Measurements from ENCODE around the gene OPRPN. TPM values are rescaled to one million over a fixed set of nuclear protein-coding genes. Genes with fewer than 3 reads are reported as not detected.

The OPRPN gene
- total and polyA plus RNA-seq, 4 donors = 0.42 TPM; not detected in 3

DNA sequence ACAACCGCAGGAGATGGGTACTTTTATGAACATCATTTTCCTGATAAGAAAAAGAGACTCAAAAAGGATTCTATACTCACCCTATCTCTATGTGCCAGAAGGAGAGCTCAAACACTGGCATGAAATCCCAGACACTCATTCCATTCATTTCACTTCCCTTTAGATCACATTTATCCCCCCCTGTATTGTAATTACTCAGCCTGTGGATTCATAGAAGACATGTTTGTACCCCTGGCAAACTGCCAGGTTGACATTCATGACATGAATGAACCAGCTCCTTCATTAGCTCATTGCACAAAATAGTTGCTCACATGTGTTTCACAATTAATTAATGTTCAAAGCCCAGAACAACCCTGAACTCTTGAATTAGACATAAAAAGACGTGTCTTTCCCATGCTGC, 32.3 kb upstream of the OPRPN start:
- Histone ChIP-seq H3K4me3 (ENCODE audit: low read depth in 1 of 3, low read length in 3 of 3) (no peak overlapping the region), H3K36me3 (ENCODE audit: control insufficient read depth in 4 of 4, insufficient read depth in 3 of 4, low read depth in 1 of 4, low read length in 3 of 4) (no peaks in the 10 kb centered on the region), H3K4me1 (ENCODE audit: control insufficient read depth in 4 of 4, insufficient read depth in 4 of 4, low read length in 3 of 4) (no peaks in the 10 kb centered on the region), H3K27me3 (ENCODE audit: control insufficient read depth in 4 of 4, insufficient read depth in 4 of 4, low read length in 3 of 4) (no peaks in the 10 kb centered on the region), H3K27ac (ENCODE audit: low read depth in 1 of 2, low read length in 2 of 2) (no peak overlapping the region), H3K9ac (ENCODE audit: low read depth in 1 of 2, low read length in 2 of 2) (no peak overlapping the region), H3K9me3 (ENCODE audit: control insufficient read depth in 4 of 4, low read length in 3 of 4) (no peaks in the 10 kb centered on the region)
- TF ChIP-seq RAD21 (IDR thresholded peaks at IDR 0.05) (no peak), RXRA (IDR thresholded peaks at IDR 0.05) (no peak), FOXA1 (IDR thresholded peaks at IDR 0.05) (no peak), HNF4G (IDR thresholded peaks at IDR 0.05) (no peak), TAF1 (conservative IDR thresholded peaks at IDR 0.05) (no peak), FOXA2 (IDR thresholded peaks at IDR 0.05) (no peak), JUND (IDR thresholded peaks at IDR 0.05) (no peak), HNF4A (conservative IDR thresholded peaks at IDR 0.05) (no peak), EGR1 (IDR thresholded peaks at IDR 0.05; ENCODE audit: low read depth in 2 of 2) (no peak), NR2F2 (IDR thresholded peaks at IDR 0.05) (no peak), YY1 (IDR thresholded peaks at IDR 0.05) (no peak), SP1 (IDR thresholded peaks at IDR 0.05) (no peak)
- TF ChIP-seq, protein P1, sequence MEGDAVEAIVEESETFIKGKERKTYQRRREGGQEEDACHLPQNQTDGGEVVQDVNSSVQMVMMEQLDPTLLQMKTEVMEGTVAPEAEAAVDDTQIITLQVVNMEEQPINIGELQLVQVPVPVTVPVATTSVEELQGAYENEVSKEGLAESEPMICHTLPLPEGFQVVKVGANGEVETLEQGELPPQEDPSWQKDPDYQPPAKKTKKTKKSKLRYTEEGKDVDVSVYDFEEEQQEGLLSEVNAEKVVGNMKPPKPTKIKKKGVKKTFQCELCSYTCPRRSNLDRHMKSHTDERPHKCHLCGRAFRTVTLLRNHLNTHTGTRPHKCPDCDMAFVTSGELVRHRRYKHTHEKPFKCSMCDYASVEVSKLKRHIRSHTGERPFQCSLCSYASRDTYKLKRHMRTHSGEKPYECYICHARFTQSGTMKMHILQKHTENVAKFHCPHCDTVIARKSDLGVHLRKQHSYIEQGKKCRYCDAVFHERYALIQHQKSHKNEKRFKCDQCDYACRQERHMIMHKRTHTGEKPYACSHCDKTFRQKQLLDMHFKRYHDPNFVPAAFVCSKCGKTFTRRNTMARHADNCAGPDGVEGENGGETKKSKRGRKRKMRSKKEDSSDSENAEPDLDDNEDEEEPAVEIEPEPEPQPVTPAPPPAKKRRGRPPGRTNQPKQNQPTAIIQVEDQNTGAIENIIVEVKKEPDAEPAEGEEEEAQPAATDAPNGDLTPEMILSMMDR (IDR thresholded peaks at IDR 0.05; ENCODE audit: low read depth, low read length, missing input control) = no peak
- TF ChIP-seq, protein P2, sequence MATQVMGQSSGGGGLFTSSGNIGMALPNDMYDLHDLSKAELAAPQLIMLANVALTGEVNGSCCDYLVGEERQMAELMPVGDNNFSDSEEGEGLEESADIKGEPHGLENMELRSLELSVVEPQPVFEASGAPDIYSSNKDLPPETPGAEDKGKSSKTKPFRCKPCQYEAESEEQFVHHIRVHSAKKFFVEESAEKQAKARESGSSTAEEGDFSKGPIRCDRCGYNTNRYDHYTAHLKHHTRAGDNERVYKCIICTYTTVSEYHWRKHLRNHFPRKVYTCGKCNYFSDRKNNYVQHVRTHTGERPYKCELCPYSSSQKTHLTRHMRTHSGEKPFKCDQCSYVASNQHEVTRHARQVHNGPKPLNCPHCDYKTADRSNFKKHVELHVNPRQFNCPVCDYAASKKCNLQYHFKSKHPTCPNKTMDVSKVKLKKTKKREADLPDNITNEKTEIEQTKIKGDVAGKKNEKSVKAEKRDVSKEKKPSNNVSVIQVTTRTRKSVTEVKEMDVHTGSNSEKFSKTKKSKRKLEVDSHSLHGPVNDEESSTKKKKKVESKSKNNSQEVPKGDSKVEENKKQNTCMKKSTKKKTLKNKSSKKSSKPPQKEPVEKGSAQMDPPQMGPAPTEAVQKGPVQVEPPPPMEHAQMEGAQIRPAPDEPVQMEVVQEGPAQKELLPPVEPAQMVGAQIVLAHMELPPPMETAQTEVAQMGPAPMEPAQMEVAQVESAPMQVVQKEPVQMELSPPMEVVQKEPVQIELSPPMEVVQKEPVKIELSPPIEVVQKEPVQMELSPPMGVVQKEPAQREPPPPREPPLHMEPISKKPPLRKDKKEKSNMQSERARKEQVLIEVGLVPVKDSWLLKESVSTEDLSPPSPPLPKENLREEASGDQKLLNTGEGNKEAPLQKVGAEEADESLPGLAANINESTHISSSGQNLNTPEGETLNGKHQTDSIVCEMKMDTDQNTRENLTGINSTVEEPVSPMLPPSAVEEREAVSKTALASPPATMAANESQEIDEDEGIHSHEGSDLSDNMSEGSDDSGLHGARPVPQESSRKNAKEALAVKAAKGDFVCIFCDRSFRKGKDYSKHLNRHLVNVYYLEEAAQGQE (IDR thresholded peaks at IDR 0.05) = no peak
- TF ChIP-seq, protein P3, sequence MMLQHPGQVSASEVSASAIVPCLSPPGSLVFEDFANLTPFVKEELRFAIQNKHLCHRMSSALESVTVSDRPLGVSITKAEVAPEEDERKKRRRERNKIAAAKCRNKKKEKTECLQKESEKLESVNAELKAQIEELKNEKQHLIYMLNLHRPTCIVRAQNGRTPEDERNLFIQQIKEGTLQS (IDR thresholded peaks at IDR 0.05) = no peak
- TF ChIP-seq, protein P4, sequence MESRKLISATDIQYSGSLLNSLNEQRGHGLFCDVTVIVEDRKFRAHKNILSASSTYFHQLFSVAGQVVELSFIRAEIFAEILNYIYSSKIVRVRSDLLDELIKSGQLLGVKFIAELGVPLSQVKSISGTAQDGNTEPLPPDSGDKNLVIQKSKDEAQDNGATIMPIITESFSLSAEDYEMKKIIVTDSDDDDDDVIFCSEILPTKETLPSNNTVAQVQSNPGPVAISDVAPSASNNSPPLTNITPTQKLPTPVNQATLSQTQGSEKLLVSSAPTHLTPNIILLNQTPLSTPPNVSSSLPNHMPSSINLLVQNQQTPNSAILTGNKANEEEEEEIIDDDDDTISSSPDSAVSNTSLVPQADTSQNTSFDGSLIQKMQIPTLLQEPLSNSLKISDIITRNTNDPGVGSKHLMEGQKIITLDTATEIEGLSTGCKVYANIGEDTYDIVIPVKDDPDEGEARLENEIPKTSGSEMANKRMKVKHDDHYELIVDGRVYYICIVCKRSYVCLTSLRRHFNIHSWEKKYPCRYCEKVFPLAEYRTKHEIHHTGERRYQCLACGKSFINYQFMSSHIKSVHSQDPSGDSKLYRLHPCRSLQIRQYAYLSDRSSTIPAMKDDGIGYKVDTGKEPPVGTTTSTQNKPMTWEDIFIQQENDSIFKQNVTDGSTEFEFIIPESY (IDR thresholded peaks at IDR 0.05) = no peak
- no peak for DNase-seq (ENCODE audit: low spot score)
- 55% methylated on average over 2 of the region's 2 CpGs for WGBS

GRCh38 chr4:70367813-70368212, 29.9 kb upstream of the OPRPN start:
- 93% methylated on average over 1 of the region's 1 CpG for WGBS

More at GRCh38 chr4:70367813-70368212, 29.9 kb upstream of the OPRPN start:
- Histone ChIP-seq H3K4me3 (ENCODE audit: low read depth in 1 of 3, low read length in 3 of 3) (no peak overlapping the region), H3K9ac (ENCODE audit: low read depth in 1 of 2, low read length in 2 of 2) (no peak overlapping the region), H3K27me3 (ENCODE audit: control insufficient read depth in 4 of 4, insufficient read depth in 4 of 4, low read length in 3 of 4) (no peaks in the 10 kb centered on the region), H3K9me3 (ENCODE audit: control insufficient read depth in 4 of 4, low read length in 3 of 4) (no peaks in the 10 kb centered on the region), H3K36me3 (ENCODE audit: control insufficient read depth in 4 of 4, insufficient read depth in 3 of 4, low read depth in 1 of 4, low read length in 3 of 4) (no peaks in the 10 kb centered on the region), H3K27ac (ENCODE audit: low read depth in 1 of 2, low read length in 2 of 2) (no peak overlapping the region), H3K4me1 (ENCODE audit: control insufficient read depth in 4 of 4, insufficient read depth in 4 of 4, low read length in 3 of 4) (no peaks in the 10 kb centered on the region)
- DNase-seq (ENCODE audit: low spot score) = no peak
- TF ChIP-seq HNF4G (IDR thresholded peaks at IDR 0.05) (no peak), HNF4A (conservative IDR thresholded peaks at IDR 0.05) (no peak), MAX (IDR thresholded peaks at IDR 0.05) (no peak), YY1 (IDR thresholded peaks at IDR 0.05) (no peak), SP1 (IDR thresholded peaks at IDR 0.05) (no peak), TAF1 (conservative IDR thresholded peaks at IDR 0.05) (no peak), RAD21 (IDR thresholded peaks at IDR 0.05) (no peak), EGR1 (IDR thresholded peaks at IDR 0.05; ENCODE audit: low read depth in 2 of 2) (no peak)
- TF ChIP-seq, protein P4 (IDR thresholded peaks at IDR 0.05) = no peak
- TF ChIP-seq, protein P2 (IDR thresholded peaks at IDR 0.05) = no peak
